Left ventricle myocardium superior (tissue), 1 donor: ENCODE data around the gene DNAH5. TPM values are rescaled to one million over a fixed set of nuclear protein-coding genes. Genes with fewer than 3 reads are reported as not detected.

Experiments
- ATAC-seq: fragments of 200-7000 bp; cut with Tn5 transposase; one replicate; pipeline ENCODE4 v1.9.1; 2020; ENCODE audit warnings: mild to moderate bottlenecking, moderate library complexity
- DNase-seq: peaks from one replicate; pipeline ENCODE4 v3.0.0-alpha.2; 2020
- intact Hi-C: fragments of 100-400 bp; cut with micrococcal nuclease; formaldehyde crosslinking; loops from one replicate; pipeline ENCODE4 v1.11.0; 2022
- total RNA-seq: library from RNA; stranded (reverse); fragmentation: NEBNext Ultra II Directional; extraction: Animal tissue kit (Norgen Biotek cat#: 25700); gene quantifications from one replicate; pipeline ENCODE4 v1.2.1, GENCODE V29; 2021
- donor health status: DM: no; HTN: yes; CAD: no; lungs with severe emphysema.

The DNAH5 gene
- total RNA-seq, 1 donor from 2014 or later: 0.07 TPM

DNA sequence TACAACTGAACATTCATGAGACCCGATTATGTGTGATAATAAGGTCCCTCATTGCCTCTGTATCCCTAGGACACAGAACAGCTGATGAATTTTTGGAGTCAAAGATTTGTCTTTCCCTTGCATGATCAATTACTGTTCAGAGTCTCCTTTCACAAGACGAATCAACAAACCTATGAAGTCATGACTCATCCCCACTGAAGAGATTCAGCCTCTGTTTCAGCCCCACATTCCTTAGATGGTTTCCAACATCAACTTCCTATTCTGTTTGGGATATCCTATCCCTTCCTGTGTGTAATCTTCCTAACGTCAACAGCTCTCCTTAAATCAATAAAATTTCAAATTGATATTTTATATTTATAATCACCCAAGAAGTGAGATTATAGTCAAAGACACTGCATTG lies 199.0 kb downstream of the DNAH5 start:
- intact Hi-C loops: no loop called here
- no peak for ATAC-seq
- no peak for DNase-seq

DNA sequence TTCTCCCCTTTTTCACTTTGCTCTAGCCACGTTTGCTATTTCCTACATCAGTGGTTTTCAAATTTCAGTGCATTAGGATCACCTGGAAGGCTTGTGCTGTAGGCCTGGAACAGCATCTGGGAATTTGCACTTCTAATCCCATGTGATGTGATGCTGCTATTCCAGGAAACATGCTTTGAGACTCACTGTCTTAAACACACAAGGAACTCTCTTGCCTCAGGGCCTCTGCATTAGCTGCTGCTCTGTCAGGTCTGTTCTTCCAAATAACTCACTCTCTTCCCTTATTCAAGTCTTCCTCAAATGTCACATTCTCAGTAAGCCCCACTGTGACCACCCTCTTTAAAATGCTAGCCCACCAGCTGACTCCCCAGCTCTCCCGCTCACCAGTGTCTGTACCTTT lies 204.0 kb downstream of the DNAH5 start:
- intact Hi-C loops: no loop called here
- ATAC-seq (no peak), DNase-seq (no peak)

DNA sequence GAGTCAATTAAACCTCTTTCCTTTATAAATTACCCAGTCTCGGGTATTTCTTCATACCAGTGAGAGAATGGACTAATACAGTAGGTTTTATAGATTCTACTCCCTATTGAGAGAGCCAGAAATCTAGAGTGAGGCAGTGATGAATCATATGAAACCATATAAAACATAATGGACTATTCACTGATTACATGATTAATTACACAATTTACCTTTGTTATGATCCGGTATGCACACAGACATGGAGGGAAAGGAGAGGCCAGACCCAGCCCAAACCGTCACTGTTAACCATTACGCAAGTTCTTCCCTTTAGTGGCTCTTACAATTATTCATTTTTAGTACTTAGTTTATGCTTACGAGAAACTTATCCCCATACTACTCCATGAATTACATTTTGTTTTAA lies 205.0 kb downstream of the DNAH5 start:
- no peak for ATAC-seq
- intact Hi-C loops: no loop called here
- no peak for DNase-seq

DNA sequence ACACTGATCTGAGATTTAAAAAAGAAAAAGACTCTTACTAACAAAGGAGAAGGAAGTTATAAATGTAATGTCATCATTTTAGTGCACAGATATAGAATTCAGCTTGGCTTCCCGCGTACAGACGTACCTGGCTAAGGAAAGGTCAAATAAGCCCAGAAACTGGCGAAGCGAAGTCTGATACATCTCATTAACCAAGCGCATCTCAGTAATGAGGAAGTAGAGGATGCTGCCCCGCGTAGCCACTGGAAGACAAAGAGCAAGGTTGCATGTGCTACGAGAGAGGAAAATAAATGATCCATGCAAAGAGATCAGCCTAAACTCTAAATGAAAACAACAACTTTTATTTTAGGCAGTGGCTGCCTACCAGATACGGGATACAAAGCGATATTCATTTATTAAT lies 208.8 kb downstream of the DNAH5 start:
- intact Hi-C loops: no loop called here
- DNase-seq (no peak), ATAC-seq (no peak)

GRCh38 chr5:13731121-13731628 lies 213.3 kb downstream of the DNAH5 start:
- ATAC-seq: no peak
- no peak for DNase-seq
- intact Hi-C loops: no loop called here

DNA sequence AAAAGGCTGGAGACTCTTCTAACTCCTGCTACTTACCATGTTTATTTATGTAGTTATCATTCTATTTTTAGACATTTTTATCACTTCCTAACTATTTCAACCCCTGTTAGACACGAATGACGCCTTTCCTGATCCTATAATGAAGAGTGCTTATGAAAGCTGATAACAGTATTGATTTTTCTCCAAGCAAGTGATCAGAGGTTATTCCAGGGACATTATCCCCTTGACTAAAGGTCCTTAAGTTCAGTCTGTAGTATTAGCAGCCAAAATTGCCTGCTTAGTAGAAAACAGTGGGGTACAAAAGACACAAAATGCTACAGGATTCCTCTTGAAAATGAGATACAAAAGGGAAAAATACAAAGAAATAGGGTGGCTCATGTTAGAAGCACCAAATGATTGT lies 235.6 kb downstream of the DNAH5 start:
- ATAC-seq (no peak), DNase-seq (no peak)

GRCh38 chr5:13708432-13708831 lies 236.1 kb downstream of the DNAH5 start:
- intact Hi-C loops: no loop called here
- ATAC-seq (no peak), DNase-seq (no peak)

More for the DNA sequence above, 235.6 kb downstream of the DNAH5 start:
- intact Hi-C loops: no loop called here

DNA sequence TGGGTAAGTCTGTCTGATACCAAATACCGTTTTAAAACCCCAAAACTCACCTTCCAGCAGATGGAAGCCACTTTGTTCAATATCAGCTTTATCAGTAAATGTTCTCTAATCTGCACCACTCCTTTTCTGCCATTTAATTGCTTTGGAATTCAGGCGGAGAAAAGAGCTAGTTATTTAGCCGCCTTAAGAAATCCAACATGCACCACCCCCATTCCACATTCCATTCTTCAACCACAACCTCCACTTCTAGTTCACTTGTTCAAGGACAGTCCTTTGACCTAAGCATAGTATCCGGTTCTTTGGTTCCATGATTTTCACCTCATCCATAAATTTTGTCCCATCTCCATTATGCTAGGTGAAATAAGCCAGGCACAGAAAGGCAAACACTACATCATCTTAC lies 240.1 kb downstream of the DNAH5 start:
- intact Hi-C loops: no loop called here
- ATAC-seq (no peak), DNase-seq (no peak)

- no peak for DNase-seq
- no peak for ATAC-seq
- intact Hi-C loops: no loop called here
Observed at GRCh38 chr5:13700626-13701025, 243.9 kb downstream of the DNAH5 start.

DNA sequence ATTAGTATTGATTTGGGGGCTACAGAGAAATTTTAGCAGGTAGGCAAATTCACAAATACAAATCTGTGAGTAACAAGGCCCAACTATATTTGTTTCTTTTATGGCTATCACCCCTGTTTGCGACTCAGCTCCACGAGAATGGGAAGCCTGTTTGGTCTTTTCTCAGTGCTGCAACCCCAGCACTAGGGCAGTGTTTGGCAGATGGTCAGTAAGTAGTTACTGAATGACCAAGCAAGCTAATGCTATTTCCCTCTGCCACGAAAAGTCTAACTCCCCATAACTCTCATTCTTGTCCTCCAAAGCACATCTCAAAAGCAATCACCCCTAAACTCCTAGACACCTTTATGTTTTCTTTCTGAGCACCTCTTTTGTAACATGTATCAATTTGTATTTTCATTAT lies 245.6 kb downstream of the DNAH5 start:
- ATAC-seq: no peak
- no peak for DNase-seq
- intact Hi-C loops: no loop called here

- intact Hi-C loops: no loop called here
- ATAC-seq: no peak
- no peak for DNase-seq
Observed at GRCh38 chr5:13695076-13695712, 249.3 kb downstream of the DNAH5 start.

DNA sequence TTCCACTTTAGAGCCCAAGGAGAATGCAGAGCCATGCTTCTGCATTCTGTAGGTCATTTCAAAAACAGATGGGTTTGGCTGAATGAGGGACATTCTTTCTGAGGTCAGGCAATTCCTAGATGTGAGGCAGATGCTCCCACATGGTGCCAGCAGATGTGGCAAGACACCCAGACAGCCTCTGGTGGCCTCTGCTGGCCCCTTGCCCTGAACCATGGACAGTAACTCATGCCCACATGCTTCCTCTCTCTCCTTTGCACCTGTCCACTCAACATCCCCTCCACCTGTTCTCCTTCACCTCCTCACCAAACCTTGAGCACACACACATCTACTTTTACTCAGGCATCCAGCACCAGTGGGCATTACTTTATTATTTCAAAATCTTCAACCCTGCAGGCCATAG lies 252.3 kb downstream of the DNAH5 start:
- intact Hi-C loops: no loop called here
- DNase-seq: no peak
- no peak for ATAC-seq

- intact Hi-C loops: no loop called here
- ATAC-seq (no peak), DNase-seq (no peak)
Observed at GRCh38 chr5:13676531-13676930, 268.0 kb downstream of the DNAH5 start.

GRCh38 chr5:13674391-13674790 lies 270.1 kb downstream of the DNAH5 start:
- intact Hi-C loops: no loop called here

GRCh38 chr5:13673511-13673910 lies 271.0 kb downstream of the DNAH5 start:
- ATAC-seq (no peak), DNase-seq (no peak)
- intact Hi-C loops: no loop called here

More at GRCh38 chr5:13674391-13674790, 270.1 kb downstream of the DNAH5 start:
- no peak for ATAC-seq
- no peak for DNase-seq

- no peak for ATAC-seq
- intact Hi-C loops: no loop called here
- no peak for DNase-seq
Observed at GRCh38 chr5:13664377-13664776, 280.1 kb downstream of the DNAH5 start.

DNA sequence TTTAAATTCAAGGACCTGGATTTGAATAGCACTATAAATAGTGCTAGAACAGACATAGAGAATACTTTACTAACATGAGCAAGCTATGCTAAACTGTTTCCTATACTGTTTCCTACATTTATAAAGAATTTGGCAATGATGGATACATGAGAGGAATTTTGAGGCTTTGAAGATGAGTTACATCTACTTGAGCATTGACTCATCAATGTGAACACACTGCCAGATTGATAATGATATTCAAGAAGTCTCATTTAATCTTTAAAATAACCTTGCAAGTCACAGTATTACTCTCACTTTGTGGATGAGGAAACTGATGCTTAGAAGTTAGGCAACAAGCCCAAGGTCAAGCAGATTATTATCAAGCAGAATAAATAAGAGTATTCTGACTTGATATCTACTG lies 281.9 kb downstream of the DNAH5 start:
- no peak for DNase-seq
- ATAC-seq: no peak
- intact Hi-C loops: no loop called here

DNA sequence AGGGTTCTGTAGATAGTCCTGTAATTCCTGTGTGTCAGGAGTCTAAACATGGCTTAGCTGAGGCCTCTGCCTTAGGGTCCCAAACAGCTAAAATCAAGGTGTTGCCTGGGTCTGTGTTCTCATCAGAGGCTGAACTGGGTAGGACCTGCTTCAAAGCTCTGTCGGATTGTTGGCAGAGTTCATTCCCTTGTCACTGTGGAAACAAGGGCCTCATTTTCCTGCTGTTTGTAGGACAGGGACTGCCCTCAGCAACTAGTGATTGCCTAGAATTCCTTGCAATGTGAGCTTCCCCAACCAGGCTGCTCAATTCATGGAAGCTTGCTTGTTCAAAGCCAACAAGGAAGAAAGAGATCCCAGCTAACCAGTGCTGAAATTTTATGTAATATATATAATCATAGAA lies 283.2 kb downstream of the DNAH5 start:
- ATAC-seq (no peak), DNase-seq (no peak)
- intact Hi-C loops: no loop called here

DNA sequence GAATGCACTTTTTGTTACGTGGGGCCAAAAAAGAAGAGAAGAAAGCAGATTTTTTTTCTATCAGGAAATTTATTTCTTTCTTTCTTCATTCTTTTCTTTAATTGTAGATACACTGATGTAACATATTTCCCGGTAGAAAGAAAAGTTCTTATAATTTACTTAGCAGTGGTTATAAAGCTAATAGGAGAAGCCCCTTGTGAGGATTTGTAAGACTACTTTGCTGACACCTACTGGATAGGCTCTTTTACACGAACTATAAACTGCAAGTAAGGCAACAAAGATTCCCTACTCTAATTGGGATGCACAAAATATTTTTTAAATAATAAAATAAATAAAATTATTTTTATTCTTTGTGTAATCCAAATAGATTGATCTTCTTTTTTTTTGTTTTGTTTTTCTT lies 284.4 kb downstream of the DNAH5 start:
- intact Hi-C loops: no loop called here
- DNase-seq: no peak
- ATAC-seq: no peak

DNA sequence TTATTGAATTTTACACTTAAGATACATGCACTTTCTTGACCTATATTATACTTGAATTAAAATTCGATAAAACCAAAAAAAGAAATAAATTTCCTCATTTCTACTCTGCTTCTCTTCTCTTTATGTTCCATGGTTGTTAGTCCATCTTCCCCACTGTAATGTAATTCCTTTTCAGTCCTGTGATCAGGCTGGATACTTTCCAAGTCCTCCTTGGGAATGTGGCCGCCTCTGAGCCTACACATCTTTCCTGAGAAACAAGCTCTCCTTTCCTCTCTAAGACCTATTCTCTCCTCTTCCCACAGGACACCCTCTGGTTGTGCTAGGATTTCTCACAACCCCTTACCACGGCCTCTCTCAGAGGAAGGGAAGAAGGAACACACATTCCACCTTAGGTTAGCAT lies 285.1 kb downstream of the DNAH5 start:
- intact Hi-C loops: no loop called here
- DNase-seq (no peak), ATAC-seq (no peak)

DNA sequence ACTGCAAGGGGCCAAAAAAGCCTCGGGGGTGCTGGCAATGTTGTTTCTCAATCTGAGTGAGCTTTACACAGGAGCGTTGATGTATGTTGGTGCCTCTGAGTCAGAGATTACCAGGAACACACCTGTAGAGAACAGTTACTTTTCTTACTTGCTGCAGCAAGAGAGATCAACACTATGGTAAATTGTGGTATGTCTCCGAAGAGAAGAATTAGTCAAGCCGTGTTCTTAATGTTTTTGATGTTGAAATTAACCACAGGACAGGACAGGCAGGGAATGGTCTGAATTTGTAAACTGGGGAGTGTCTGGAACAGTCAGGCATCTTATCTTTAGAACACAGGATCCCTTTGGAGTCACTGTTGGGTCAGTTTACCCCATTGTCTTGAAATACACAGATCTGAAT lies 285.7 kb downstream of the DNAH5 start:
- intact Hi-C loops: no loop called here
- ATAC-seq (no peak), DNase-seq (no peak)

DNA sequence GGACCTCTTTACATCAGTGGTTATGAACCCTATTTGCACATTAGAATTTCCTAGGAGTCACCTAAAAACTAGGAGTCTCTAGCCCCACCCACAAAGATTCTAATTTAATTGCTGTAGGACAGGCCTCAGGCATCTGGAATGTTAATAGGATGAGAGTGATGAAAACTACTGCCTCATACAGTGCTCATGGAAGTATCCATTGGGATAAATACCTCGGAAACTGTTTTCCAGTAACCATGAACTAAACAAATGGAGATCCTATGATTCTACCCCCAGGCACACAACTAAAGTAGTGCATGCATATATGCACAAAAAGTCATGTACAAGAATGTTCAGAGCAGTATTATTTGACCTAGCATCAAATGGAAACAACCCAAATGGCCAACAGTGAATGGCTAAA lies 286.3 kb downstream of the DNAH5 start:
- no peak for DNase-seq
- intact Hi-C loops: no loop called here
- no peak for ATAC-seq
